HepG2 (cell line): ENCODE measurements around the gene SCN9A. TPM values are rescaled to one million over a fixed set of nuclear protein-coding genes. Genes with fewer than 3 reads are reported as not detected.

Source experiments
- ATAC-seq: fragments of 200-7000 bp; cut with Tn5 transposase; 3 replicates; pipeline ENCODE4 v1.9.1; 2020; ENCODE audit warnings: mild to moderate bottlenecking, moderate library complexity
- BruUV-seq: library from RNA; stranded (reverse); fragments of 400-500 nt; replicated peaks from 2 replicates; lab custom pipeline; 2021; lab: Mats Ljungman, UMichigan
- CTCF ChIA-PET: fragments of 300-600 bp; formaldehyde crosslinking; extraction: SDS; loops from one replicate; lab custom pipeline; 2021; ENCODE audit warnings: low total read pairs, inconsistent platforms, low intra/inter-chr PET ratio; lab: Yijun Ruan, JAX
- POLR2A ChIA-PET: fragments of 350-600 bp; sonication (Branson Sonifier 250); formaldehyde crosslinking; loops from one replicate; lab custom pipeline; 2020; ENCODE audit warnings: antibody characterized with exemption, inconsistent platforms; lab: Yijun Ruan, JAX
- DNase-seq: peaks from one replicate; pipeline ENCODE4 v3.0.0-alpha.2; 2015; ENCODE audit warnings: low spot score
- FAIRE-seq: peaks from 3 replicates; lab custom pipeline; 2011; peaks lifted over from hg19 to GRCh38; lab: Jason Lieb, UNC
- H2AFZ ChIP-seq: one replicate; pipeline ENCODE4 v1.6.1; 2011; ENCODE audit warnings: low read length, inconsistent platforms
- H3K27ac ChIP-seq: fragments of 300-600 bp; 3 replicates; pipeline ENCODE4 v1.8.0; 2011; ENCODE audit warnings: mixed run types, mild to moderate bottlenecking, mixed read lengths, low read length, inconsistent platforms; ENCODE audit not compliant: insufficient read depth; ENCODE audit errors: extremely low read length
- H3K27me3 ChIP-seq, 2 experiments: fragments of 200-600 bp in 1 of 2; 2 replicates in 1 of 2; 3 replicates in 1 of 2; pipeline versions ENCODE4 v1.6.0 to v1.8.0; 2011; ENCODE audit warnings: low read length in 2 of 2, mild to moderate bottlenecking in 2 of 2, moderate library complexity in 2 of 2, inconsistent platforms in 1 of 2; ENCODE audit not compliant: insufficient read depth in 2 of 2, control insufficient read depth in 1 of 2
- H3K36me3 ChIP-seq, 2 experiments: fragments of 200-600 bp in 1 of 2; replicated peaks in 1 of 2; 2 replicates in 1 of 2; 3 replicates in 1 of 2; pipeline versions ENCODE4 v1.5.1 to v1.8.0; 2011; ENCODE audit warnings: low read length in 2 of 2, inconsistent platforms in 1 of 2; ENCODE audit not compliant: insufficient read depth in 2 of 2, control insufficient read depth in 1 of 2
- H3K4me1 ChIP-seq: 2 replicates; pipeline ENCODE4 v1.5.1; 2012; ENCODE audit warnings: low read length, inconsistent platforms; ENCODE audit not compliant: insufficient read depth
- H3K4me2 ChIP-seq: 2 replicates; pipeline ENCODE4 v1.6.0; 2011; ENCODE audit warnings: low read depth, low read length, inconsistent platforms
- H3K4me3 ChIP-seq, 3 experiments: fragments of 200-600 bp in 1 of 3; sonication (generic), shearing (Covaris generic) in 1 of 3; replicated peaks in 1 of 3; 2 replicates each; pipeline ENCODE4 v1.5.1; 2011 to 2016; ENCODE audit warnings: low read length in 3 of 3, inconsistent platforms in 2 of 3, low read depth in 2 of 3, mild to moderate bottlenecking in 2 of 3, control low read depth in 1 of 3, mixed read lengths in 1 of 3; ENCODE audit not compliant: insufficient read depth in 1 of 3
- H3K79me2 ChIP-seq: one replicate; pipeline ENCODE4 v1.6.1; 2011; ENCODE audit warnings: low read length, inconsistent platforms; ENCODE audit not compliant: insufficient read depth
- H3K9ac ChIP-seq: 2 replicates; pipeline ENCODE4 v1.6.0; 2011; ENCODE audit warnings: mild to moderate bottlenecking, low read depth, low read length, inconsistent platforms; ENCODE audit not compliant: insufficient read depth
- H3K9me3 ChIP-seq: 2 replicates; pipeline ENCODE4 v1.5.1; 2012; ENCODE audit warnings: mild to moderate bottlenecking, low read length
- H4K20me1 ChIP-seq: 2 replicates; pipeline ENCODE4 v1.6.0; 2011; ENCODE audit warnings: inconsistent platforms, mild to moderate bottlenecking, low read length, moderate library complexity; ENCODE audit not compliant: insufficient read depth
- ADNP ChIP-seq: sonication (generic); formaldehyde crosslinking; IDR thresholded peaks from 2 replicates; pipeline ENCODE4 v1.4.0; 2020; ENCODE audit warnings: missing genetic modification reagents
- ATM ChIP-seq: fragments of 450-650 bp; IDR thresholded peaks from 2 replicates; pipeline ENCODE4 v1.7.1; 2017; ENCODE audit warnings: mild to moderate bottlenecking, borderline replicate concordance
- FOXA1 ChIP-seq, 2 experiments: fragments of 450-650 bp in 1 of 2; sonication (generic) in 1 of 2; formaldehyde crosslinking in 1 of 2; IDR thresholded peaks; 2 replicates each; pipeline versions ENCODE4 v1.4.0 to v1.6.1; 2016 to 2020; ENCODE audit warnings: missing genetic modification reagents in 1 of 2
- JARID2 ChIP-seq: sonication (generic); formaldehyde crosslinking; IDR thresholded peaks from 2 replicates; pipeline ENCODE4 v1.8.1; 2023; ENCODE audit warnings: missing genetic modification reagents, inconsistent platforms; ENCODE audit not compliant: insufficient replicate concordance
- SMYD3 ChIP-seq: sonication (generic); formaldehyde crosslinking; IDR thresholded peaks from 2 replicates; pipeline ENCODE4 v1.8.1; 2023; ENCODE audit warnings: mild to moderate bottlenecking, missing genetic modification reagents
- TP53 ChIP-seq: sonication (generic); formaldehyde crosslinking; conservative IDR thresholded peaks from 2 replicates; pipeline ENCODE4 v1.4.0; 2020; ENCODE audit warnings: missing genetic modification reagents
- TRIM24 ChIP-seq: sonication (generic); formaldehyde crosslinking; IDR thresholded peaks from 2 replicates; pipeline ENCODE4 v1.8.0; 2022; ENCODE audit warnings: mild to moderate bottlenecking, missing genetic modification reagents
- ZNF333 ChIP-seq: sonication (generic); formaldehyde crosslinking; IDR thresholded peaks from 2 replicates; pipeline ENCODE4 v1.4.0; 2020; ENCODE audit warnings: mild to moderate bottlenecking, missing genetic modification reagents, borderline replicate concordance
- ZNF569 ChIP-seq: sonication (generic); formaldehyde crosslinking; IDR thresholded peaks from 2 replicates; pipeline ENCODE4 v1.5.0; 2020; ENCODE audit warnings: mild to moderate bottlenecking, missing genetic modification reagents, moderate library complexity, borderline replicate concordance
- ZNF589 ChIP-seq: sonication (generic); formaldehyde crosslinking; conservative IDR thresholded peaks from 2 replicates; pipeline ENCODE4 v1.8.0; 2022; ENCODE audit warnings: mild to moderate bottlenecking, moderate library complexity, missing genetic modification reagents
- ZNF660 ChIP-seq: sonication (generic); formaldehyde crosslinking; IDR thresholded peaks from 2 replicates; pipeline ENCODE4 v1.5.1; 2020; ENCODE audit warnings: mild to moderate bottlenecking, low read depth, missing genetic modification reagents, borderline replicate concordance
- ZNF678 ChIP-seq: sonication (generic); formaldehyde crosslinking; IDR thresholded peaks from 2 replicates; pipeline ENCODE4 v1.4.0; 2020; ENCODE audit warnings: mild to moderate bottlenecking, missing genetic modification reagents
- in situ Hi-C: cut with HindIII; loops from 2 replicates; pipeline ENCODE4 v1.10.0; 2017; ENCODE audit warnings: low pct_unique_long_range_greater_than_20kb; ENCODE audit not compliant: extremely low pct_ligation_motif_present
- intact Hi-C: fragments of 100-400 bp; cut with micrococcal nuclease; formaldehyde crosslinking; loops from one replicate; pipeline ENCODE4 v1.10.0; 2022; ENCODE audit not compliant: unreplicated experiment
- polyA plus RNA-seq, 8 experiments: library from polyadenylated mRNA; depleted of rRNA in 3 of 8; stranded (reverse) in 7 of 8; unstranded in 1 of 8; fragments of >200 nt; fragmentation: Illumina TruSeq in 4 of 8; extraction: Trizol in 4 of 8; gene quantifications; 2 replicates each; pipeline versions ENCODE4 v1.2.1 to v1.2.3, GENCODE V29; 2011 to 2016; ENCODE audit warnings: low read depth in 4 of 8, missing spikeins in 1 of 8, mixed read lengths in 1 of 8; ENCODE audit not compliant: insufficient read depth in 1 of 8
- total RNA-seq, 5 experiments: library from RNA; depleted of rRNA; stranded (reverse); fragments of >200 nt; fragmentation: Illumina TruSeq; extraction: Trizol; gene quantifications; 2 replicates each; pipeline ENCODE4 v1.2.3, GENCODE V29; 2016; ENCODE audit warnings: low read depth in 1 of 5
- TF ChIP-seq, protein P1 (sequence below): sonication (generic); formaldehyde crosslinking; IDR thresholded peaks from 2 replicates; pipeline ENCODE4 v1.4.0; 2020; ENCODE audit warnings: mild to moderate bottlenecking, missing genetic modification reagents, borderline replicate concordance
- TF ChIP-seq, protein P2 (sequence below), 2 experiments: fragments of 450-650 bp in 1 of 2; sonication (generic) in 1 of 2; formaldehyde crosslinking; IDR thresholded peaks; 2 replicates each; pipeline versions ENCODE4 v1.5.0 to v1.8.0; 2020 to 2022; ENCODE audit warnings: mild to moderate bottlenecking in 1 of 2, missing genetic modification reagents in 1 of 2
- TF ChIP-seq, protein P3 (sequence below): sonication (generic); formaldehyde crosslinking; IDR thresholded peaks from 2 replicates; pipeline ENCODE4 v1.4.0; 2020; ENCODE audit warnings: missing genetic modification reagents, borderline replicate concordance
- TF ChIP-seq, protein P4 (sequence below): sonication (generic); formaldehyde crosslinking; IDR thresholded peaks from 2 replicates; pipeline ENCODE4 v1.4.0; 2020; ENCODE audit warnings: mild to moderate bottlenecking, missing genetic modification reagents
- TF ChIP-seq, protein P5 (sequence below): sonication (generic); formaldehyde crosslinking; conservative IDR thresholded peaks from 2 replicates; pipeline ENCODE4 v1.8.0; 2022; ENCODE audit warnings: missing genetic modification reagents

Gene SCN9A
- total and polyA plus RNA-seq, 2 of the 13 experiments (the other 11 are each of a cell fraction or from before 2014, with no cell fraction given) = 15.3 to 24.3 TPM

DNA sequence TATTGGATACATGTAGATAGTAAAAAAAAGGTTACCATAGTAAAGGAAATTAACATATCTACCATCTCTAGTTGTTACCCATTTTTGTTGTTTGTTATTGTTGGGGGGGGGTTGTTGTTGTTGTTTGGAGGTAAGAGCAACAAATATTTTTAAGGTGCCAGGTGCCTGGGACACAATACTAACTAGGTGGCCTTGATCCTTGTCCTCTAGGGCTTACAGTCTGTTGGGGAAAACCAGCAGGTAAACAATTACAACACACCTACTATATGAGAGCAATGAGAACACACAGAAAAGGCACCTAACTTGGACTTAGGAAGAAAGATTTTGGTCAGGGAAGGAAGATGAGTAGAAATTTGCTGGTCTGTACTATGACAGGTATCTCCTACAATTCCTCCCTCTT is 46.3 kb downstream of the SCN9A start:
- peak; percentile 83 for DNase-seq
- BruUV-seq = no TSS peak
- peaks cover 45% of the 10 kb centered on the region for H3K4me1 ChIP-seq
- peak overlapping the region; percentile 51 for H3K27ac ChIP-seq
- H3K79me2 ChIP-seq = no peaks in the 10 kb centered on the region
- no peak overlapping the region for H3K9ac ChIP-seq
- peak overlapping the region; percentile 56 for H3K4me2 ChIP-seq
- in situ Hi-C loops = no loop called here
- no peaks in the 10 kb centered on the region for H4K20me1 ChIP-seq
- CTCF ChIA-PET = no interaction called here
- ATAC-seq = peak; percentile 94
- H3K27me3 ChIP-seq = no peaks in the 10 kb centered on the region
- no peak overlapping the region for H2AFZ ChIP-seq
- H3K9me3 ChIP-seq = no peaks in the 10 kb centered on the region
- POLR2A ChIA-PET = no interaction called here
- no peak overlapping the region for H3K4me3 ChIP-seq
- FAIRE-seq = no peak
- no peaks in the 10 kb centered on the region for H3K36me3 ChIP-seq
- intact Hi-C loops = no loop called here
- no peak for TF ChIP-seq ADNP (CRISPR knock-in tag)
- TF ChIP-seq, protein P1, sequence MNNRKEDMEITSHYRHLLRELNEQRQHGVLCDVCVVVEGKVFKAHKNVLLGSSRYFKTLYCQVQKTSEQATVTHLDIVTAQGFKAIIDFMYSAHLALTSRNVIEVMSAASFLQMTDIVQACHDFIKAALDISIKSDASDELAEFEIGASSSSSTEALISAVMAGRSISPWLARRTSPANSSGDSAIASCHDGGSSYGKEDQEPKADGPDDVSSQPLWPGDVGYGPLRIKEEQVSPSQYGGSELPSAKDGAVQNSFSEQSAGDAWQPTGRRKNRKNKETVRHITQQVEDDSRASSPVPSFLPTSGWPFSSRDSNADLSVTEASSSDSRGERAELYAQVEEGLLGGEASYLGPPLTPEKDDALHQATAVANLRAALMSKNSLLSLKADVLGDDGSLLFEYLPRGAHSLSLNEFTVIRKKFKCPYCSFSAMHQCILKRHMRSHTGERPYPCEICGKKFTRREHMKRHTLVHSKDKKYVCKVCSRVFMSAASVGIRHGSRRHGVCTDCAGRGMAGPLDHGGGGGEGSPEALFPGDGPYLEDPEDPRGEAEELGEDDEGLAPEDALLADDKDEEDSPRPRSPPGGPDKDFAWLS (CRISPR knock-in tag) = no peak
- TF ChIP-seq ZNF678 (CRISPR knock-in tag) = no peak
- no peak for TF ChIP-seq FOXA1 (IDR thresholded peaks at IDR 0.05)
- TF ChIP-seq FOXA1 (CRISPR knock-in tag; IDR thresholded peaks at IDR 0.05) = peak; percentile 76
- TF ChIP-seq, protein P2, sequence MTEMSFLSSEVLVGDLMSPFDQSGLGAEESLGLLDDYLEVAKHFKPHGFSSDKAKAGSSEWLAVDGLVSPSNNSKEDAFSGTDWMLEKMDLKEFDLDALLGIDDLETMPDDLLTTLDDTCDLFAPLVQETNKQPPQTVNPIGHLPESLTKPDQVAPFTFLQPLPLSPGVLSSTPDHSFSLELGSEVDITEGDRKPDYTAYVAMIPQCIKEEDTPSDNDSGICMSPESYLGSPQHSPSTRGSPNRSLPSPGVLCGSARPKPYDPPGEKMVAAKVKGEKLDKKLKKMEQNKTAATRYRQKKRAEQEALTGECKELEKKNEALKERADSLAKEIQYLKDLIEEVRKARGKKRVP (CRISPR knock-in tag; IDR thresholded peaks at IDR 0.05) = peak in 1 of 2 experiments; percentile 82; a peak in 2 of 4 replicates
- TF ChIP-seq, protein P3, sequence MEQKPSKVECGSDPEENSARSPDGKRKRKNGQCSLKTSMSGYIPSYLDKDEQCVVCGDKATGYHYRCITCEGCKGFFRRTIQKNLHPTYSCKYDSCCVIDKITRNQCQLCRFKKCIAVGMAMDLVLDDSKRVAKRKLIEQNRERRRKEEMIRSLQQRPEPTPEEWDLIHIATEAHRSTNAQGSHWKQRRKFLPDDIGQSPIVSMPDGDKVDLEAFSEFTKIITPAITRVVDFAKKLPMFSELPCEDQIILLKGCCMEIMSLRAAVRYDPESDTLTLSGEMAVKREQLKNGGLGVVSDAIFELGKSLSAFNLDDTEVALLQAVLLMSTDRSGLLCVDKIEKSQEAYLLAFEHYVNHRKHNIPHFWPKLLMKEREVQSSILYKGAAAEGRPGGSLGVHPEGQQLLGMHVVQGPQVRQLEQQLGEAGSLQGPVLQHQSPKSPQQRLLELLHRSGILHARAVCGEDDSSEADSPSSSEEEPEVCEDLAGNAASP (CRISPR knock-in tag) = peak; percentile 89
- TF ChIP-seq, protein P4, sequence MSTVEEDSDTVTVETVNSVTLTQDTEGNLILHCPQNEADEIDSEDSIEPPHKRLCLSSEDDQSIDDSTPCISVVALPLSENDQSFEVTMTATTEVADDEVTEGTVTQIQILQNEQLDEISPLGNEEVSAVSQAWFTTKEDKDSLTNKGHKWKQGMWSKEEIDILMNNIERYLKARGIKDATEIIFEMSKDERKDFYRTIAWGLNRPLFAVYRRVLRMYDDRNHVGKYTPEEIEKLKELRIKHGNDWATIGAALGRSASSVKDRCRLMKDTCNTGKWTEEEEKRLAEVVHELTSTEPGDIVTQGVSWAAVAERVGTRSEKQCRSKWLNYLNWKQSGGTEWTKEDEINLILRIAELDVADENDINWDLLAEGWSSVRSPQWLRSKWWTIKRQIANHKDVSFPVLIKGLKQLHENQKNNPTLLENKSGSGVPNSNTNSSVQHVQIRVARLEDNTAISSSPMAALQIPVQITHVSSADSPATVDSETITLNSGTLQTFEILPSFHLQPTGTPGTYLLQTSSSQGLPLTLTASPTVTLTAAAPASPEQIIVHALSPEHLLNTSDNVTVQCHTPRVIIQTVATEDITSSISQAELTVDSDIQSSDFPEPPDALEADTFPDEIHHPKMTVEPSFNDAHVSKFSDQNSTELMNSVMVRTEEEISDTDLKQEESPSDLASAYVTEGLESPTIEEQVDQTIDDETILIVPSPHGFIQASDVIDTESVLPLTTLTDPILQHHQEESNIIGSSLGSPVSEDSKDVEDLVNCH = no peak
- peak; percentile 86 for TF ChIP-seq TRIM24 (CRISPR knock-in tag)
- TF ChIP-seq ZNF333 (CRISPR knock-in tag) = no peak
- TF ChIP-seq ZNF589 (CRISPR knock-in tag) = no peak
- peak; percentile 53; the same call in 1 of the 2 replicates for TF ChIP-seq SMYD3 (CRISPR knock-in tag)
- no peak for TF ChIP-seq JARID2 (CRISPR knock-in tag)
- TF ChIP-seq, protein P5, sequence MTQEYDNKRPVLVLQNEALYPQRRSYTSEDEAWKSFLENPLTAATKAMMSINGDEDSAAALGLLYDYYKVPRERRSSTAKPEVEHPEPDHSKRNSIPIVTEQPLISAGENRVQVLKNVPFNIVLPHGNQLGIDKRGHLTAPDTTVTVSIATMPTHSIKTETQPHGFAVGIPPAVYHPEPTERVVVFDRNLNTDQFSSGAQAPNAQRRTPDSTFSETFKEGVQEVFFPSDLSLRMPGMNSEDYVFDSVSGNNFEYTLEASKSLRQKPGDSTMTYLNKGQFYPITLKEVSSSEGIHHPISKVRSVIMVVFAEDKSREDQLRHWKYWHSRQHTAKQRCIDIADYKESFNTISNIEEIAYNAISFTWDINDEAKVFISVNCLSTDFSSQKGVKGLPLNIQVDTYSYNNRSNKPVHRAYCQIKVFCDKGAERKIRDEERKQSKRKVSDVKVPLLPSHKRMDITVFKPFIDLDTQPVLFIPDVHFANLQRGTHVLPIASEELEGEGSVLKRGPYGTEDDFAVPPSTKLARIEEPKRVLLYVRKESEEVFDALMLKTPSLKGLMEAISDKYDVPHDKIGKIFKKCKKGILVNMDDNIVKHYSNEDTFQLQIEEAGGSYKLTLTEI (CRISPR knock-in tag) = no peak
- no peak for TF ChIP-seq TP53 (CRISPR knock-in tag)
- no peak for TF ChIP-seq ZNF569 (CRISPR knock-in tag)
- no peak for TF ChIP-seq ATM
- no peak for TF ChIP-seq ZNF660 (CRISPR knock-in tag)
